Caco-2 (cell line): ENCODE data around the gene PARVG. TPM values are rescaled to one million over a fixed set of nuclear protein-coding genes. Genes with fewer than 3 reads are reported as not detected.

Experiments
- BruUV-seq: library from RNA; stranded (reverse); fragments of 400-500 nt; replicated peaks from 2 replicates; lab custom pipeline; 2021; lab: Mats Ljungman, UMichigan
- CTCF ChIA-PET: fragments of 300-600 bp; sonication (Branson Sonifier 250); formaldehyde crosslinking; loops from one replicate; lab custom pipeline; 2022; ENCODE audit warnings: antibody characterized with exemption; lab: Charles Lee
- POLR2A ChIA-PET: fragments of 300-600 bp; sonication (Branson Sonifier 250); formaldehyde crosslinking; loops from one replicate; lab custom pipeline; 2022; ENCODE audit warnings: antibody characterized with exemption; lab: Charles Lee
- DNase-seq, 2 experiments: peaks; one replicate each; pipeline versions ENCODE4 v3.0.0 to v3.0.0-alpha.2; 2020 to 2022
- H3K27me3 ChIP-seq: replicated peaks from 2 replicates; pipeline ENCODE4 v1.6.0; 2011; ENCODE audit warnings: low read length; ENCODE audit not compliant: control insufficient read depth, insufficient read depth
- H3K36me3 ChIP-seq: 2 replicates; pipeline ENCODE4 v1.5.1; 2011; ENCODE audit warnings: low read length; ENCODE audit not compliant: control insufficient read depth, insufficient read depth
- H3K4me1 ChIP-seq: fragments of 250-450 bp; sonication (Bioruptor Pico); 2 replicates; pipeline ENCODE4 v1.5.1; 2020; ENCODE audit warnings: mild to moderate bottlenecking
- H3K4me3 ChIP-seq: 2 replicates; pipeline ENCODE4 v1.5.1; 2011; ENCODE audit warnings: low read depth, mild to moderate bottlenecking, control low read depth, low read length
- H3K9me3 ChIP-seq: fragments of 250-450 bp; sonication (Bioruptor Pico); 2 replicates; pipeline ENCODE4 v1.5.1; 2020; ENCODE audit warnings: mild to moderate bottlenecking, moderate library complexity
- H3K27ac Mint-ChIP-seq: one replicate; pipeline ENCODE4 v1.8.0; 2022; ENCODE audit warnings: mixed read lengths; ENCODE audit not compliant: unreplicated experiment
- H3K27me3 Mint-ChIP-seq: one replicate; pipeline ENCODE4 v1.8.0; 2022; ENCODE audit warnings: mixed read lengths; ENCODE audit not compliant: insufficient read depth, unreplicated experiment
- H3K36me3 Mint-ChIP-seq: one replicate; pipeline ENCODE4 v1.8.0; 2022; ENCODE audit warnings: mild to moderate bottlenecking, mixed read lengths; ENCODE audit not compliant: insufficient read depth, unreplicated experiment
- H3K4me1 Mint-ChIP-seq: one replicate; pipeline ENCODE4 v1.8.0; 2022; ENCODE audit warnings: low read depth, mixed read lengths; ENCODE audit not compliant: unreplicated experiment
- H3K4me3 Mint-ChIP-seq: one replicate; pipeline ENCODE4 v1.8.0; 2022; ENCODE audit warnings: mild to moderate bottlenecking, moderate library complexity, mixed read lengths; ENCODE audit not compliant: unreplicated experiment
- H3K9me3 Mint-ChIP-seq: one replicate; pipeline ENCODE4 v1.8.0; 2022; ENCODE audit warnings: mixed read lengths; ENCODE audit not compliant: unreplicated experiment
- CTCF ChIP-seq, 2 experiments: fragments of 200-600 bp in 1 of 2; IDR thresholded peaks; 1 replicate in 1 of 2; 2 replicates in 1 of 2; pipeline versions ENCODE4 v1.5.1 to v1.8.0; 2011 to 2022; ENCODE audit warnings: antibody characterized with exemption in 1 of 2, control low read depth in 1 of 2, inconsistent platforms in 1 of 2, low read depth in 1 of 2, low read length in 1 of 2, mild to moderate bottlenecking in 1 of 2, moderate library complexity in 1 of 2; ENCODE audit not compliant: insufficient read depth in 1 of 2, severe bottlenecking in 1 of 2, unreplicated experiment in 1 of 2
- intact Hi-C: fragments of 100-400 bp; cut with micrococcal nuclease; formaldehyde crosslinking; loops from one replicate; pipeline ENCODE4 v1.10.0; 2022; ENCODE audit not compliant: unreplicated experiment
- total RNA-seq: library from RNA; stranded (reverse); gene quantifications from 2 replicates; pipeline ENCODE4 v1.2.3, GENCODE V29; 2022

PARVG gene
- total RNA-seq, 1 experiment from 2014 or later: not detected

GRCh38 chr22:44215287-44215686 is 34.6 kb downstream of the PARVG start:
- no peaks in the 10 kb centered on the region for H3K4me1 ChIP-seq
- ChIA-PET CTCF (no interaction called here), POLR2A (no interaction called here)
- H3K4me3 ChIP-seq: no peak overlapping the region
- DNase-seq: no peak
- H3K27me3 ChIP-seq: no peaks in the 10 kb centered on the region
- H3K9me3 ChIP-seq: no peaks in the 10 kb centered on the region
- Mint-ChIP-seq H3K9me3 (no peaks in the 10 kb centered on the region), H3K4me3 (no peak overlapping the region), H3K27ac (no peak overlapping the region), H3K36me3 (no peaks in the 10 kb centered on the region), H3K4me1 (no peaks in the 10 kb centered on the region), H3K27me3 (peaks cover 10% of the 10 kb centered on the region)
- BruUV-seq: no TSS peak
- H3K36me3 ChIP-seq: no peaks in the 10 kb centered on the region
- no peak for TF ChIP-seq CTCF (IDR thresholded peaks at IDR 0.05; ENCODE audit: insufficient read depth in 1 of 2, low read depth in 1 of 2, low read length in 1 of 2, severe bottlenecking in 1 of 2, unreplicated experiment in 1 of 2)
- intact Hi-C loops: no loop called here

- Histone ChIP-seq H3K9me3 (no peaks in the 10 kb centered on the region), H3K36me3 (no peaks in the 10 kb centered on the region), H3K27me3 (no peaks in the 10 kb centered on the region), H3K4me3 (no peak overlapping the region), H3K4me1 (no peaks in the 10 kb centered on the region)
- H3K36me3 Mint-ChIP-seq: no peaks in the 10 kb centered on the region
- H3K27ac Mint-ChIP-seq: no peak overlapping the region
- no peak for DNase-seq
- H3K9me3 Mint-ChIP-seq: no peaks in the 10 kb centered on the region
- H3K4me1 Mint-ChIP-seq: no peaks in the 10 kb centered on the region
- no peak for TF ChIP-seq CTCF (IDR thresholded peaks at IDR 0.05; ENCODE audit: insufficient read depth in 1 of 2, low read depth in 1 of 2, low read length in 1 of 2, severe bottlenecking in 1 of 2, unreplicated experiment in 1 of 2)
- ChIA-PET CTCF (no interaction called here), POLR2A (no interaction called here)
- peaks cover 6% of the 10 kb centered on the region for H3K27me3 Mint-ChIP-seq
- BruUV-seq: no TSS peak
- intact Hi-C loops: no loop called here
- H3K4me3 Mint-ChIP-seq: no peak overlapping the region
These were observed 36.6 kb downstream of the PARVG start for GRCh38 chr22:44217346-44217745.

DNA sequence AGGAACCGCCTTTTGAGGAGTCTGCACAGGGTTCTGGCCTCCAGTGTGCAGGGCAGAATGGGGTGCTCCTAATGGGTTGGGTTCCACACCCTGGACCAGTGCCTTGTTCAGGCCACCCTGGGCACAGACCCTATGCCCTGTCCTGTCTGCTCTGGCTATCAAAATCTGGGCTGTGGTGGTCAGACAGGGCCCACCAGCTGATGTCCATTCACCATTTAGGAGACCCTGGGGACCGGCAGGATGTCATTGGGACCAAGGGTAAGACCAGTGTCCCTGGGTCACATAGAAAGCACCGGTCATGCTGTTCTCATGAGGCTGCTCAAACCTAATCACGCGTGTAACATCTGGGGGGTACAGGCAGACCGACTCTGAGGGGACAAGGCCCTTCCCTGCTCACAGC is 37.3 kb downstream of the PARVG start:
- no peak for TF ChIP-seq CTCF (IDR thresholded peaks at IDR 0.05; ENCODE audit: insufficient read depth in 1 of 2, low read depth in 1 of 2, low read length in 1 of 2, severe bottlenecking in 1 of 2, unreplicated experiment in 1 of 2)
- no peaks in the 10 kb centered on the region for H3K9me3 ChIP-seq
- intact Hi-C loops: no loop called here

More for the DNA sequence above, 37.3 kb downstream of the PARVG start:
- peaks cover 6% of the 10 kb centered on the region for H3K27me3 Mint-ChIP-seq
- ChIA-PET CTCF (no interaction called here), POLR2A (no interaction called here)
- H3K4me1 Mint-ChIP-seq: no peaks in the 10 kb centered on the region
- Histone ChIP-seq H3K36me3 (no peaks in the 10 kb centered on the region), H3K27me3 (no peaks in the 10 kb centered on the region), H3K4me3 (no peak overlapping the region), H3K4me1 (no peaks in the 10 kb centered on the region)
- no peak for DNase-seq
- BruUV-seq: no TSS peak
- H3K4me3 Mint-ChIP-seq: no peak overlapping the region
- H3K27ac Mint-ChIP-seq: no peak overlapping the region
- no peaks in the 10 kb centered on the region for H3K9me3 Mint-ChIP-seq
- H3K36me3 Mint-ChIP-seq: no peaks in the 10 kb centered on the region
